Hepatocyte (in vitro differentiated cells): ENCODE measurements around the gene SMIM38.

Source experiments
- CTCF ChIP-seq: fragments of 200-600 bp; sonication (generic); IDR thresholded peaks from 2 replicates; pipeline ENCODE4 v1.5.1; 2016; ENCODE audit warnings: antibody characterized with exemption, mild to moderate bottlenecking; ENCODE audit not compliant: poor library complexity
- EZH2 ChIP-seq: fragments of 200-600 bp; sonication (generic); IDR thresholded peaks from 2 replicates; pipeline ENCODE4 v1.6.1; 2016; ENCODE audit warnings: antibody characterized with exemption, mild to moderate bottlenecking, borderline replicate concordance

- TF ChIP-seq CTCF (no peak), EZH2 (no peak)
These were observed 40.4 kb downstream of the SMIM38 start for GRCh38 chr11:69195824-69196782.
